Measurements from ENCODE around the gene MCTP1. TPM values are rescaled to one million over a fixed set of nuclear protein-coding genes. Genes with fewer than 3 reads are reported as not detected.

The MCTP1 gene
- polyA plus RNA-seq, 1 donor from 2014 or later, result 1.9 TPM

- no peaks in the 10 kb centered on the region for H3F3A ChIP-seq (ENCODE audit: insufficient read depth, low read length, poor library complexity, severe bottlenecking)
- H3K27ac ChIP-seq (ENCODE audit: low read length), result no peak overlapping the region
- H3K4me3 ChIP-seq (ENCODE audit: low read length), result no peak overlapping the region
- no peaks in the 10 kb centered on the region for H3K9me3 ChIP-seq (ENCODE audit: low read length)
- H3K79me2 ChIP-seq (replicated peaks; ENCODE audit: insufficient read depth, low read length), result no peaks in the 10 kb centered on the region
- no peaks in the 10 kb centered on the region for H3K27me3 ChIP-seq (ENCODE audit: insufficient read depth, low read depth, low read length)
- H3K36me3 ChIP-seq (ENCODE audit: insufficient read depth, low read length), result no peaks in the 10 kb centered on the region
- TF ChIP-seq POLR2AphosphoS5 (IDR thresholded peaks at IDR 0.05), result no peak
- TF ChIP-seq TAF1 (IDR thresholded peaks at IDR 0.05; ENCODE audit: low read depth), result no peak
- no peak for TF ChIP-seq RAD21 (conservative IDR thresholded peaks at IDR 0.05)
- TF ChIP-seq, protein P1, sequence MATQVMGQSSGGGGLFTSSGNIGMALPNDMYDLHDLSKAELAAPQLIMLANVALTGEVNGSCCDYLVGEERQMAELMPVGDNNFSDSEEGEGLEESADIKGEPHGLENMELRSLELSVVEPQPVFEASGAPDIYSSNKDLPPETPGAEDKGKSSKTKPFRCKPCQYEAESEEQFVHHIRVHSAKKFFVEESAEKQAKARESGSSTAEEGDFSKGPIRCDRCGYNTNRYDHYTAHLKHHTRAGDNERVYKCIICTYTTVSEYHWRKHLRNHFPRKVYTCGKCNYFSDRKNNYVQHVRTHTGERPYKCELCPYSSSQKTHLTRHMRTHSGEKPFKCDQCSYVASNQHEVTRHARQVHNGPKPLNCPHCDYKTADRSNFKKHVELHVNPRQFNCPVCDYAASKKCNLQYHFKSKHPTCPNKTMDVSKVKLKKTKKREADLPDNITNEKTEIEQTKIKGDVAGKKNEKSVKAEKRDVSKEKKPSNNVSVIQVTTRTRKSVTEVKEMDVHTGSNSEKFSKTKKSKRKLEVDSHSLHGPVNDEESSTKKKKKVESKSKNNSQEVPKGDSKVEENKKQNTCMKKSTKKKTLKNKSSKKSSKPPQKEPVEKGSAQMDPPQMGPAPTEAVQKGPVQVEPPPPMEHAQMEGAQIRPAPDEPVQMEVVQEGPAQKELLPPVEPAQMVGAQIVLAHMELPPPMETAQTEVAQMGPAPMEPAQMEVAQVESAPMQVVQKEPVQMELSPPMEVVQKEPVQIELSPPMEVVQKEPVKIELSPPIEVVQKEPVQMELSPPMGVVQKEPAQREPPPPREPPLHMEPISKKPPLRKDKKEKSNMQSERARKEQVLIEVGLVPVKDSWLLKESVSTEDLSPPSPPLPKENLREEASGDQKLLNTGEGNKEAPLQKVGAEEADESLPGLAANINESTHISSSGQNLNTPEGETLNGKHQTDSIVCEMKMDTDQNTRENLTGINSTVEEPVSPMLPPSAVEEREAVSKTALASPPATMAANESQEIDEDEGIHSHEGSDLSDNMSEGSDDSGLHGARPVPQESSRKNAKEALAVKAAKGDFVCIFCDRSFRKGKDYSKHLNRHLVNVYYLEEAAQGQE (IDR thresholded peaks at IDR 0.05; ENCODE audit: borderline replicate concordance), result no peak
- H4K20me1 ChIP-seq (ENCODE audit: insufficient read depth), result no peaks in the 10 kb centered on the region
- H3K9ac ChIP-seq (ENCODE audit: low read length), result no peak overlapping the region
- no peak overlapping the region for H2AFZ ChIP-seq (ENCODE audit: low read depth, low read length)
- H3K9me2 ChIP-seq (ENCODE audit: insufficient read depth, low read length), result no peaks in the 10 kb centered on the region
- no peak overlapping the region for H3K4me2 ChIP-seq (ENCODE audit: low read length)
Measured at GRCh38 chr5:95063492-95063891, 221.4 kb downstream of the MCTP1 start.

GRCh38 chr5:95060098-95060497 is 224.8 kb downstream of the MCTP1 start:
- Histone ChIP-seq H3K79me2 (replicated peaks; ENCODE audit: insufficient read depth, low read length) (no peaks in the 10 kb centered on the region), H3K9me2 (ENCODE audit: insufficient read depth, low read length) (no peaks in the 10 kb centered on the region), H3K4me3 (ENCODE audit: low read length) (no peak overlapping the region), H3K9ac (ENCODE audit: low read length) (no peak overlapping the region), H3K36me3 (ENCODE audit: insufficient read depth, low read length) (no peaks in the 10 kb centered on the region), H3K4me2 (ENCODE audit: low read length) (no peak overlapping the region), H4K20me1 (ENCODE audit: insufficient read depth) (no peaks in the 10 kb centered on the region), H3K27me3 (ENCODE audit: insufficient read depth, low read depth, low read length) (no peaks in the 10 kb centered on the region), H3K27ac (ENCODE audit: low read length) (no peak overlapping the region), H2AFZ (ENCODE audit: low read depth, low read length) (no peak overlapping the region), H3F3A (ENCODE audit: insufficient read depth, low read length, poor library complexity, severe bottlenecking) (no peaks in the 10 kb centered on the region), H3K9me3 (ENCODE audit: low read length) (no peaks in the 10 kb centered on the region)
- TF ChIP-seq SMC3 (conservative IDR thresholded peaks at IDR 0.05; ENCODE audit: poor library complexity) (no peak), EZH2 (IDR thresholded peaks at IDR 0.05; ENCODE audit: borderline replicate concordance, insufficient read depth, low read length, poor library complexity, severe bottlenecking) (no peak), RAD21 (conservative IDR thresholded peaks at IDR 0.05) (no peak), MXI1 (conservative IDR thresholded peaks at IDR 0.05; ENCODE audit: poor library complexity, severe bottlenecking) (no peak), POLR2AphosphoS5 (IDR thresholded peaks at IDR 0.05) (no peak), TAF1 (IDR thresholded peaks at IDR 0.05; ENCODE audit: low read depth) (no peak), CTCF (IDR thresholded peaks at IDR 0.05; ENCODE audit: poor library complexity, severe bottlenecking) (no peak), EP300 (conservative IDR thresholded peaks at IDR 0.05; ENCODE audit: poor library complexity, severe bottlenecking) (no peak)
- TF ChIP-seq, protein P1 (IDR thresholded peaks at IDR 0.05; ENCODE audit: borderline replicate concordance), result no peak

Measured in neural cell (in vitro differentiated cells).